ENCODE results near the gene ANKRD65.
"Not testable (repeated sequence)": the region's sequence is repeated elsewhere in the genome, so short reads cannot be mapped to it uniquely, and the experiment has no call there.

ANKRD65 gene

GRCh38 chr1:1430992-1431844 is 10.1 kb upstream of the ANKRD65 start:
- TF ChIP-seq POLR2AphosphoS5 (IDR thresholded peaks at IDR 0.05; ENCODE audit: low read depth, low read length): no peak
- TF ChIP-seq POLR2A (IDR thresholded peaks at IDR 0.05; ENCODE audit: low read depth, low read length): no peak
- no peak for TF ChIP-seq TAF1 (IDR thresholded peaks at IDR 0.05; ENCODE audit: low read depth, low read length)
- no peak for TF ChIP-seq POU2F2 (IDR thresholded peaks at IDR 0.05; ENCODE audit: low read depth, low read length)
- no peak for TF ChIP-seq PAX5 (IDR thresholded peaks at IDR 0.05; ENCODE audit: insufficient read depth, low read length, severe bottlenecking)
- no peak for TF ChIP-seq SPI1 (IDR thresholded peaks at IDR 0.05; ENCODE audit: low read depth, low read length)
- DNase-seq (ENCODE audit: insufficient read length, low spot score): no peak
- FAIRE-seq: no peak

- no peak for FAIRE-seq
- DNase-seq (ENCODE audit: insufficient read length, low spot score): no peak
- no peak for TF ChIP-seq POLR2AphosphoS5 (IDR thresholded peaks at IDR 0.05; ENCODE audit: low read depth, low read length)
- no peak for TF ChIP-seq SPI1 (IDR thresholded peaks at IDR 0.05; ENCODE audit: low read depth, low read length)
- TF ChIP-seq PAX5 (IDR thresholded peaks at IDR 0.05; ENCODE audit: insufficient read depth, low read length, severe bottlenecking): no peak
- TF ChIP-seq TAF1 (IDR thresholded peaks at IDR 0.05; ENCODE audit: low read depth, low read length): no peak
- TF ChIP-seq POLR2A (IDR thresholded peaks at IDR 0.05; ENCODE audit: low read depth, low read length): no peak
- no peak for TF ChIP-seq POU2F2 (IDR thresholded peaks at IDR 0.05; ENCODE audit: low read depth, low read length)
Measured at GRCh38 chr1:1430114-1430982, 9.3 kb upstream of the ANKRD65 start.

GRCh38 chr1:1429671-1430073 is 8.6 kb upstream of the ANKRD65 start:
- TF ChIP-seq POLR2AphosphoS5 (IDR thresholded peaks at IDR 0.05; ENCODE audit: low read depth, low read length) (no peak), POLR2A (IDR thresholded peaks at IDR 0.05; ENCODE audit: low read depth, low read length) (no peak), PAX5 (IDR thresholded peaks at IDR 0.05; ENCODE audit: insufficient read depth, low read length, severe bottlenecking) (no peak), TAF1 (IDR thresholded peaks at IDR 0.05; ENCODE audit: low read depth, low read length) (no peak), POU2F2 (IDR thresholded peaks at IDR 0.05; ENCODE audit: low read depth, low read length) (no peak), SPI1 (IDR thresholded peaks at IDR 0.05; ENCODE audit: low read depth, low read length) (no peak)
- no peak for FAIRE-seq

GRCh38 chr1:1428967-1429366 is 7.9 kb upstream of the ANKRD65 start:
- DNase-seq (ENCODE audit: insufficient read length, low spot score); FAIRE-seq: not testable (repeated sequence)

More at GRCh38 chr1:1429671-1430073, 8.6 kb upstream of the ANKRD65 start:
- DNase-seq (ENCODE audit: insufficient read length, low spot score): no peak

GRCh38 chr1:1428174-1428573 is 7.1 kb upstream of the ANKRD65 start:
- FAIRE-seq (no peak), DNase-seq (ENCODE audit: insufficient read length, low spot score) (no peak)
- no peak for TF ChIP-seq POLR2A (IDR thresholded peaks at IDR 0.05; ENCODE audit: low read depth, low read length)

GRCh38 chr1:1427820-1428148 is 6.7 kb upstream of the ANKRD65 start:
- no peak for FAIRE-seq

GRCh38 chr1:1427106-1427819 is 6.2 kb upstream of the ANKRD65 start:
- no peak for TF ChIP-seq PAX5 (IDR thresholded peaks at IDR 0.05; ENCODE audit: insufficient read depth, low read length, severe bottlenecking)
- TF ChIP-seq TAF1 (IDR thresholded peaks at IDR 0.05; ENCODE audit: low read depth, low read length): no peak
- no peak for TF ChIP-seq POLR2A (IDR thresholded peaks at IDR 0.05; ENCODE audit: low read depth, low read length)
- TF ChIP-seq POU2F2 (IDR thresholded peaks at IDR 0.05; ENCODE audit: low read depth, low read length): no peak
- TF ChIP-seq POLR2AphosphoS5 (IDR thresholded peaks at IDR 0.05; ENCODE audit: low read depth, low read length): no peak
- TF ChIP-seq SPI1 (IDR thresholded peaks at IDR 0.05; ENCODE audit: low read depth, low read length): no peak
- DNase-seq (ENCODE audit: insufficient read length, low spot score): peak; percentile 39
- FAIRE-seq: peak; percentile 48

More at GRCh38 chr1:1427820-1428148, 6.7 kb upstream of the ANKRD65 start:
- no peak for DNase-seq (ENCODE audit: insufficient read length, low spot score)
- TF ChIP-seq POLR2AphosphoS5 (IDR thresholded peaks at IDR 0.05; ENCODE audit: low read depth, low read length) (no peak), POLR2A (IDR thresholded peaks at IDR 0.05; ENCODE audit: low read depth, low read length) (no peak), SPI1 (IDR thresholded peaks at IDR 0.05; ENCODE audit: low read depth, low read length) (no peak), POU2F2 (IDR thresholded peaks at IDR 0.05; ENCODE audit: low read depth, low read length) (no peak), PAX5 (IDR thresholded peaks at IDR 0.05; ENCODE audit: insufficient read depth, low read length, severe bottlenecking) (no peak), TAF1 (IDR thresholded peaks at IDR 0.05; ENCODE audit: low read depth, low read length) (no peak)

GRCh38 chr1:1426496-1427105 is 5.5 kb upstream of the ANKRD65 start:
- DNase-seq (ENCODE audit: insufficient read length, low spot score) (no peak), FAIRE-seq (no peak)
- TF ChIP-seq POLR2A (IDR thresholded peaks at IDR 0.05; ENCODE audit: low read depth, low read length) (no peak), POU2F2 (IDR thresholded peaks at IDR 0.05; ENCODE audit: low read depth, low read length) (no peak), TAF1 (IDR thresholded peaks at IDR 0.05; ENCODE audit: low read depth, low read length) (no peak), PAX5 (IDR thresholded peaks at IDR 0.05; ENCODE audit: insufficient read depth, low read length, severe bottlenecking) (no peak), POLR2AphosphoS5 (IDR thresholded peaks at IDR 0.05; ENCODE audit: low read depth, low read length) (no peak), SPI1 (IDR thresholded peaks at IDR 0.05; ENCODE audit: low read depth, low read length) (no peak)

Data from GM12891 (cell line).